ENCODE data around the gene ATP6V1E1.
A peak's percentile ranks its signal among the peaks of the same experiment; 100 is the strongest.

The ATP6V1E1 gene

DNA sequence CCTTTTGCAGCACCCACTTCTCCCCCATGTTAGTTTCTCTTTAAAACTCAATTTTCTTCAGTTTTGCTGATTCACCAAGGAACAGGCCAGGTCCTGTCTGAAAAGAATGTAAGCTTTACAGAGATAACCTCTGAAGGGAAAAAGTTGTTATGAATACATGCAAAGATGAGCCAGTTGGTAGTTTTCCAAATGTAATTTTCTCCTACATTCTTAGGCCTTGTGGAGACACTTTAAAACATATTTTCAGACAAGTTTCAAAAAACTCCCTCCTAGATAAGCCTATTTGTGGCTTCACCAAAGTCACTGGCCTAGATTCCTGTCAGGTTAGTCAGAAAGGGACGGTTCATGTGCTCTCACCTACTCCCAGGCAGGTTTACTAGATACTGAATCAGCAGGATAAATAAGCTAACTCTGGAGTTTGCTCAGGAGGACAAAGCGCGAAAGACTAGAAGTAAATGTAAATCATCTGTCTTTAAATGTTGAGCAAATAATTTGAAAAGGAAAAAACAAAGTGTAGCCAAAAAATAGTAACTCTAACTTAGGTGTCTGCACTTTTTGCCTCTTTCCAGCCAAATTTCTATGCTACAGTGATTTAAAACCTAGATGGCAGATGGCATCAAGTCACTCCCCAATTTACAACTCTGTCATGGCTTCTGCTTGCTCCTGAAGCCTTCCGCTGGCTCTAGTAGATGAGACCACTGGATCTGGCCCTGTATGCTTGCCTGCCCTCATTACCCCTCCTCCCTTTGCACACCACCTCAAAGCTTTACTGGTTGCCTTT, 4.9 kb upstream of the ATP6V1E1 start:
- DNase-seq = peak; percentile 17

GRCh38 chr22:17631076-17631565, 2.6 kb upstream of the ATP6V1E1 start:
- DNase-seq = no peak

- DNase-seq = no peak
Observed at GRCh38 chr22:17629641-17630040, 1.1 kb upstream of the ATP6V1E1 start.

GRCh38 chr22:17629173-17629489, 582 bp upstream of the ATP6V1E1 start:
- no peak for DNase-seq

GRCh38 chr22:17627961-17628405, 566 bp downstream of the ATP6V1E1 start:
- DNase-seq = no peak

DNA sequence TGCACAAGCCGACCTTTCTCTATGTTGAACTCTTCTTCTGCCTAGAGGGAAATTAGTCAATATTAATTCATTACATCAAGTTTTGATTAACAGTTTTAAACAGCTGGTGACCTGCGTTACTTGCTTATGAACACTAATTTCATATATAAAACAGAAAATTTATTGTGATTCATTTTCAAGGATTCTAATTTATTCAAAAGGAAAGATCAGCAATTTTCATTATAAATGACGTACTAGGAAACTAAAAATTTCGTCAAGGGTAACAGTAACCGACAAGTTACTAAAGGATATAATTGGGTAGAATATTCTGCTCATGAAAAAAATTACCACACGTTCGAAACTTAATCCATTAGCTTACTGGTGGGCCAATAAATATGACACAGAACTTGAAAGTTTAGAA, 15.3 kb downstream of the ATP6V1E1 start:
- no peak for DNase-seq

- DNase-seq = no peak
Observed at GRCh38 chr22:17612057-17612456, 16.5 kb downstream of the ATP6V1E1 start.

- DNase-seq = no peak
Observed at GRCh38 chr22:17607891-17608521, 20.5 kb downstream of the ATP6V1E1 start.

GRCh38 chr22:17606496-17606895, 22.1 kb downstream of the ATP6V1E1 start:
- no peak for DNase-seq

- no peak for DNase-seq
Observed at GRCh38 chr22:17603668-17604067, 24.9 kb downstream of the ATP6V1E1 start.

DNA sequence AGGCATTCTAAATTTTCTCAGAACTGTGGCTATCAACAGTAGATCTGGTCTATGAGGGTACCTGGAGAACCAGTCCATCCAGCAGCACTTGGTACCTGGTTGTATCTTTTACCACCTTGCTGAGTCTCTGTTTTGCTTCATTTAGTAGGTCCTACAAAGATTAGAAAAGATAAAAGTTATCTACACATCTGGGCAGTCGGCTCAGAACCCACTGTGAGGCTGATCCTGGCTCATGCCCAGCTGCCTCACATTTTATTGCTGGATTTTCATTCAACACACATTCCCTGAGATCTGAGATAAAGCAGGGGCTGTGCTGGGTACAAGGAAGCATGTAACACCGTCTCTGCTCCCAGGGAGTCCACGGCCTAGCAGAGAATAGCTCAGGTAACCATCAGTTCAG, 27.5 kb downstream of the ATP6V1E1 start:
- no peak for DNase-seq

- DNase-seq = no peak
Observed at GRCh38 chr22:17598318-17598717, 30.2 kb downstream of the ATP6V1E1 start.

DNA sequence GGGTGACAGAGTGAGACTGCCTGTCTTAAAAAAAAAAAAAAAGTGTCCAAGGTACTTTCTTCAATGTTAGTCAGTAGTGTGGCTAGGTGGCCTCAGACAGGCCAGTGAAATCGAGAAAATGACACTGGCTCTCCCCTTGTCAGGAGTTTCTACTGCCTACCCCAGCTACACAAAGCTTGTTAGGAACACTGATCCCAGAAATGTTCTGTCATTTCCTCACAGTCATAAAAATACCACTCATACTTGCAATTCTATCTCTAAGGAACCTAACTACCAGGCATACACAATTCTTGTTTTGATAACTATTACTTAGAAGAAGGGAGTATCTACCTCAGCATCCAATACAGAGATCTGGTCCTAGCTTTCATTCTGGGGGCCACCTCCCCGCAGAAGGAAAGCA, 31.3 kb downstream of the ATP6V1E1 start:
- DNase-seq = no peak

DNA sequence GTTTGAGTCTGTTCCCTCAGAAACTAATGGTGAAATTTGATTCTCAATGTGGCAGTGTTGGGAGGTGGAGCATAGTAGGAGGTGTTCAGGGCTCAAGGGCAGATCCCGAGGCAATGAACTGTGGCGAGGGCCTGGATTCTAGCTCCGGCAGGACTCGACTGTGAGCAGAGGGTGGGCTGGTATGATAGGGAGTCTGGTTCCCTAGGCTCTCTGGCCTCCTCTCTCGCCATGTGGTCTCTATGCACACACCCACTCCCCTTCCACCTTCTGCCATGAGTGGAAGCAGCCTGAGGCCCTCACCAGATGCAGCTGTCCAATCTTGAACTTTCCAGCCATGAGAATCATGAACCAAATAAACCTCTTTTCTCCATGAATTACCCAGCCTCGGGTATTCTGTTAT, 32.3 kb downstream of the ATP6V1E1 start:
- no peak for DNase-seq

DNA sequence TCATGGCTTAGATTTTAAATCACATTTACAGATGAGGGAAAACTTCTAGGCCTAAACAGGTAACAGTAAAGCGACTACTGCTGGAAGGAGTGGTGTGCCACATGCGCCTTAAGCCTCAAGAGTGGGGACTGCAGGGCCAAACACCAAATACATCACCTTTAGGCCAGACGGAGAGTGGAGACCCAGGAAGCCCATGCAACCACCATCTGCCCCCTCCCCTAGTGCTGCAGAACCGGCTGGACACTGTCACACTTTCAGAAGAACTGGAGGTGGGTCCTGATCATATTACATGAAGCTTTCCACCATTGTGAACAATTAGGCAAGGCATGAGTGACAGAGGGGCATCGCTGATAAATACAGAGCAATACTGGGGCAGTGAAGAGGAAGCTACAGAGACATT, 36.3 kb downstream of the ATP6V1E1 start:
- no peak for DNase-seq

GRCh38 chr22:17590586-17590985, 38.0 kb downstream of the ATP6V1E1 start:
- DNase-seq = no peak

DNA sequence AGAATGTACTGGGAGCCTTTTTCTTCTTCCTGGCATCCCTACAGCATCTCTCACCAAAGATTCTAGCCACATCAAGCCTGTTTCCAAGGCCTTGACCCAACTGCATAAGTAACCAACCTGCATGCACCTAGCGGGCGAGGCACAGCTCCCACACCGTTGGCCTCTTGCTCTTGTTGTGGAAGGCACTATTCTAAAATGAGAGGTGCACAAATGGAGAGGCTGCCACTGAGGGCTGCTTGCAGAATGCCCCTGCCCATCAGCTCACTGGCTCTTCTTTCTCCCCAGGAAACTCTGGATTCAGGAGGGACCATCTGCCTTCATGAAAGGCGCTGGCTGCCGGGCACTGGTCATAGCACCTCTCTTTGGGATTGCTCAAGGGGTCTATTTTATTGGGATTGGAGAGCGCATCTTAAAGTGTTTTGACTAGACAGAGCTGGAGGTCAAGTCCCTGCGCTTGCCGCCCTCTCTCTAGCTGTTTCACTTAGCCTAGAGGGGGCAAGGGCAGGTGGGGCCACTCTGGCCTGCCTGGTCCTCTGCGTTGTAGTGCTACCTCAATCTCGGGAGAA, 38.7 kb downstream of the ATP6V1E1 start:
- DNase-seq = no peak

- no peak for DNase-seq
Observed at GRCh38 chr22:17588606-17589005, 39.9 kb downstream of the ATP6V1E1 start.

DNA sequence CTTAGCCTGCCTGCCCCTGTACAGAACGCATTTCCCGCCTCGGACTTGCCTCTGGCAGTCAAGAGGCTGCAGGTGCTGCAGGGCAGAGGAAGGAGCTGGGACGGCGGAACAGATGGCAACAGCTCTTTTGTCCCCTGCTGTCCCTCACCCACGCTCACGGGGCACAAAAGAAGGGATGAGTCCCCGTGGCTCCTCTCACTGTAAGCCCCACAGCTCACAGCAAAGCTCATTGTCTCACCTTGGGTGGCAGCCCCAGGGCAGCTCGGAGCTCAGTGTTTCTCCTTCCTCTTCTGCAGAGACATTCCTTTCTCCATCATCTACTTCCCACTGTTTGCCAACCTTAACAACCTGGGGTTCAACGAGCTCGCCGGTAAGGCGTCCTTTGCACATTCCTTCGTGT, 40.9 kb downstream of the ATP6V1E1 start:
- no peak for DNase-seq

GRCh38 chr22:17586831-17587440, 41.6 kb downstream of the ATP6V1E1 start:
- DNase-seq = no peak

DNA sequence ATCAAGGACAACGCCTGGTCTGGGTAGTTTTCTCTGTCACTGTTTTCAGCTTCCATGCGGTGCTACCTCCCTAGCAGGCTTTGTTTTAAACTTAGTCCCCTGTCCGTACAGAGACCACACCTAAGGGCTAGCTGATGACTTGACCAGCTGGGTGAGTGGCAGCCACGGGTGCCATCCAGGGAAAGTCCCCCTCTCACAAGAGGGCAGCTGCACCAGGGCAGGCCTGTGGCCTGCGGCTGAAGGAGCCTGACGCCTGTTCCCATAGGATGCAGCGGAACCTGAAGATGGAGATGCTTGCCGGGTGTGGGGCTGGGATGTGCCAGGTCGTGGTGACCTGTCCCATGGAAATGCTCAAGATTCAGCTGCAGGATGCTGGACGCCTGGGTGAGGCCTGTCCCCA, 45.4 kb downstream of the ATP6V1E1 start:
- no peak for DNase-seq

GRCh38 chr22:17581631-17582030, 46.9 kb downstream of the ATP6V1E1 start:
- no peak for DNase-seq

GRCh38 chr22:17581056-17581455, 47.5 kb downstream of the ATP6V1E1 start:
- DNase-seq = no peak
